Stimulated activated naive CD8-positive, alpha-beta T cell treated with anti-CD3 and anti-CD28 coated beads, Interleukin-15, Interleukin-2, amounts not matched to agents 100 U/mL and 50 U/mL, for 24 hours (primary cell): ENCODE data around the gene CFAP157.

Experiments
- ATAC-seq: fragments of 150-1000 bp; cut with Tn5 transposase; one replicate; pipeline ENCODE4 v1.10.0; 2021
- DNase-seq: peaks from one replicate; pipeline ENCODE4 v3.0.0; 2021

The CFAP157 gene

DNA sequence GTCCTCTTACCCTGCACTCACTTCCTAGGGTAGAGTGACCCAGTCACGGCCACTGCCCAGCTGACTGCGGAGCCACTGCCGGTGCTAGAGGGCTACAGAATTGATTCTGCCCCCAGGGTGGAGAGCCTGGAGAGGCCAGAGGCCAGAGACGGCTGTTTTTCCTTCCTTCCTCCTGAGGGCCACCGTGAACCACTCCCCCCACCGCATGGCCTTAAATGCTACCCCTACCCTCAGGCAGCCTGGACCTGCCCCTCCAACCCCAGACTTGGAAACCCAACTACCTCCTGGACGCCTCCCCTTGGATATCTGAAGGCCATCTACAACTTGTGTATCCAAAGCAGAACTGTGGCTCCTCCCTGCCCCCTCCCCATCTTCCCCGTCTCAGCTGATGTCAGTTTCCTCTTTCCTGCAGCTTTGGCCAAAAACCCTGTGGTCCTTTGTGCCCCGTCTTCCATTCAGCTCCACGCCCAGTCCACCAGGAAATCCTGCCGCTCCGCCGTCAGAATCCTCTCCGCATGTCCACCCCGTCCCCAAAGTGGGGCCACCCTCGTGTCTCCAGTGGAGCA lies 55.4 kb downstream of the CFAP157 start:
- ATAC-seq (no peak), DNase-seq (no peak)

- DNase-seq = peak; percentile 62
- peak; percentile 56 for ATAC-seq
Observed at GRCh38 chr9:127763918-127764384, 57.2 kb downstream of the CFAP157 start.

- DNase-seq = no peak
- ATAC-seq = no peak
Observed at GRCh38 chr9:127765418-127765817, 58.6 kb downstream of the CFAP157 start.
